CD4-positive, alpha-beta T cell treated with Interleukin-1 beta for 1 hour (primary cell): ENCODE measurements around the gene SYTL4.
"Not testable (repeated sequence)": the region's sequence is repeated elsewhere in the genome, so short reads cannot be mapped to it uniquely, and the experiment has no call there.

Source experiments
- DNase-seq, 2 donors: peaks; one replicate each; pipeline ENCODE4 v3.0.0-alpha.2; 2020 to 2022

Gene SYTL4

GRCh38 chrX:100731441-100732281 is at the start of gene SYTL4:
TSS of gene SYTL4 (minus strand) at chrX:100732121. CDS start at chrX:100702037, 30,084 bp downstream.
- no peak for DNase-seq

DNA sequence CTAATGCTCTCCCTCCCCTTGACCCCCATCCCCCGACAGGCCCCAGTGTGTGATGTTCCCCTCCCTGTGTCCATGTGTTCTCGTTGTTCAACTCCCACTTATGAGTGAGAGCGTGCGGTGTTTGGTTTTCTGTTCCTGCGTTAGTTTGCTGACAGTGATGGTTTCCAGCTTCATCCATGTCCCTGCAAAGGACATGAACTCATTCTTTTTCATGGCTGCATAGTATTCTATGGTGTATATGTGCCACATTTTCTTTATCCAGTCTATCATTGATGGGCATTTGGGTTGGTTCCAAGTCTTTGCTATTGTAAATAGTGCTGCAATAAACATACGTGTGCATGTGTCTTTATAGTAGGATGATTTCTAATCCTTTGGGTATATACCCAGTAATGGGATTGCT is 37.5 kb upstream of the SYTL4 start:
- DNase-seq, result not testable (repeated sequence)

DNA sequence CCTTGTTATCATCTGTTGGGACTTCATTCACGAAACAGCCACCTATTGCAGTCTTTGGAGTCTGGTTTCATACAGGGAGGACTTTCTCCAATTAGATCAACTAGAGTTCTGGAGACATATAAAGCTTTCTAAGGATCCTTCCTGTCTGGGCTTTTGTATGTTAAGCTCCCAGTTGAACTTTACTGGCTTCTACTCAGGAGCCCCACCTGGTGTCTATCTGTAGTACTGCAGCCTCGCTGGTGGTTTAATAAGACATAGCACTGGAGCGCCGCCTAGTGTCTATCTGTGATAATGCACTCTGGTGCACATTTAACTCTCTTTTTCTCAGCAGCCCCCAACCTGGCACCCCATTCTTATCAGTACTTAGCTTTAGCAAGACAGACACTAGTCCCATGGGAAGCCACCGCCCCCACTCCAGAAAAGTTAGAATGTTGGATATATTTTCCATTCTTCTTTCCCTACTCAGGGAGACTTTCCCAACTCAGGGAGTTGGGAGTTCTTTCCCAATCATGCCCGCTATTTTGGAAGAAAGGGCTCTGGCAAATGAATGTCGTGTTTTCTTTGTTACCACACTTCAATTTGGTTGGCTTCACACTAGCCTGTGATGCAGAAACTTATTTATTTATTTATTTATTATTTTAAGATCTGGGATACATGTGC is 36.9 kb upstream of the SYTL4 start:
- DNase-seq, result peak; percentile 79 to 80

DNA sequence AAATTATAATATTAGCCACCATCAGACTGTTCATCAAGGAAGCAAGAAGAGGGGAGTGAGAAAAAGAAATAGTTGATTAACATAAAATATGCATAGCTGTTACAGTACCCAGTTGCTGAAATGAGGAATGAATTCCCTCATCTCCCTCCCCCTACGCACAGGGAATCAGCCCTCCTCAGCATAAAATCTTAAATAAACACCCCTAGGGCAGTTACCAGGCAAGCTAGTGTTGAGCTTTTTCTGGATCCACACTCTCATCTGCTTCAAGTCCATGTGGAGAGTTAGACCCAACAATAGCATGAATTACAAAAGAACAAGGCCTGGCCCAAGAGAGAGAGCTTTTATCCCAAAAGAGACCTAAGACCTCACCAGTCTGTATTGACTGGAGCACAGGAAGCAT is 19.0 kb upstream of the SYTL4 start:
- no peak for DNase-seq

DNA sequence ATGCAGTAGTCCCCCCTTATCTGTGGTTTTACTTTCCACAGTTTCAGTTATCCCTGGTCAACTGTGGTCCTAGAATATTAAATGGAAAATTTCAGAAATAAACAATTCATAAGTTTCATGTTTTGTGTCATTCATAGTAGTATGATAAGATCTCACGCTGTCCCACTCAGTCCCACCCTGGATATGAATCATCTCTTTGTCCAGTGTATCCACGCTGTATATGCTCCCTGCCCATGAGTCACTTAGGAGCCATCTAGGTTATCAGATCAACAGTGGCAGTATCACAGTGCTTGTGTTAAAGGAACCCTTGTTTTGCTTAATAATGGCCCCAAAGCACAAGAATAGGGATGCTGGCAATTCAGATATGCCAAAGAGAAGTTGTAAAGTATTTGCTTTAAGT is 16.2 kb upstream of the SYTL4 start:
- DNase-seq, result no peak

- DNase-seq, result no peak
Measured at GRCh38 chrX:100747703-100748102, 15.8 kb upstream of the SYTL4 start.

GRCh38 chrX:100747090-100747489 is 15.2 kb upstream of the SYTL4 start:
- no peak for DNase-seq

DNA sequence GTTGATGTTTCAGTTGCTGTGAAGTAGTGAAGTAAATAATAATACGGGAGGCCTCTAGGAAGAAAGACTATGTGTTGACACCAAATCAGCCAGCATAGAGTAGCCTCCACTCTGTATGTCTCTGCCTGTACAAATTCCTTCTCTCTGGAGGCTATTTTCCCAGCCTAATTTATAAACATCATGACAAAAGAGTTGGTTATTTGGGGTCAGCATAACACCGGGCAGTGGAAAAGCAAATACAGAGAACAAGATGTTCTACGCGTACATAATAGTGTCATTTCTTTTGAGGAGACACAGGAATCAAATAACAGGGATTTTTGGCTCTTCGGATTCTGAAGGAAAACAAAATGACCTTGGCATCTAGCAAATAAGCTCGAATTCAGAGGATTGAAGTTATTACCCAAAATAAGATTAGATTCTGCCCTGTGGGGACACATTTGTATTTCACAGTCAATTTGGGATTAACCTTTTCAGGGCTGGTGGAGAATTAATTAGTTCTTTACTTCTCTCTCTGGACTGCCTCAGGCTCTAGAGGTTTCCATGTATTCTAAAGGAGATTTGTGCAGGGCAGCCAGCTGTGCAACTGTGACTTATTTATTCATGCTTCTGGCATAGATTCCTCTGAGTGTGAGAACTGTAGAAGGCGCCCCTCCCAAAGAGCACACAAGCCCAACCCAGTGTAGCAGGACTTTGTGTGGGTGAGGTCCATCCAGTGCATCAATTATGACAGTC is 14.1 kb upstream of the SYTL4 start:
- no peak for DNase-seq

GRCh38 chrX:100745205-100745604 is 13.3 kb upstream of the SYTL4 start:
- DNase-seq, result no peak

DNA sequence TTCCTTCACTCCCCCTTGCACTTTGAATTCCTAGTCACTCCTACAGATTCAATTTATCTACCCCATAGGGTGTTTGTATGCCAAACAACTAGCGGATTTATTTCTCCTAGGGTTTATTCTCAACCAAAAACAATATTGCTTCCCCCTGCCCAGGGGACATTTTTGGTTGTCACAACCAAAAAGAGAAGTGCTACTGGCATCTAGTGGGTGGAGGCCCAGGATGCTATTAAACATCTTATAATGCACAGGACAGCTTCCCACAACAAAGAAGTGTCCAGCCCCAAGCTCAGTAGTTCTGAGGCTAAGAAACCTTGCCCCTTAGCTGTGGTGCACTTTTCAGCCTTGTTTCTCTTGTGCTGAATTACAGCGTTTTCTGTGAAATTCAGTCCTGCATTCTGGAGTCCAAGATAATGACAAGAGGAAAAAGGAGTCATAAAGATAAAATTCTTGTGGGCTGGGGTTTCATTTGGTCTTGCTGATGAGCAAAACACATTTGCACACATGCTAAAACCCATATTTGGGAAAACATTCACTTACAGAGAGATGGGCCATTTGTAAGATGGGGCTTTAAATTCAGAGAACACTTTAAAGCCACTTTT is 11.2 kb upstream of the SYTL4 start:
- DNase-seq, result no peak

GRCh38 chrX:100724006-100724405 is 7.9 kb downstream of the SYTL4 start:
- DNase-seq, result not testable (repeated sequence)

DNA sequence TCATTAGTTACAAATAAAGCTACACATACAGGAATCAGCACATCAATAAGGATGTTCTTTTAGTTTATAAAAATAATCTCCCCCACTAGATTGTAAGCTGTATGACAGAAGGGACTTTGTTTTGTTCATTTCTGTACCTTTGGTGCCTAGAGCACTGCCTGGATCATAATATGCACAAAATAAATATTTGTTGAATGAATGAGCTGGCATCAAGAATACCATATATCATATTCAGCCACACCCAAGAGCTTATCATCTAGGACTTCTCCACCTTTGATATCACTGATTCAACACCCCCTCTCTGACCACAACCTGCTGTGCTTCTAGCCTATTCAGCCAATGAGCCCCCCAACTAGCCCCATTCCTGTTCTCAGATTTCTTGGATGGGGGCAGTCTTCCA is 10.6 kb downstream of the SYTL4 start:
- no peak for DNase-seq

DNA sequence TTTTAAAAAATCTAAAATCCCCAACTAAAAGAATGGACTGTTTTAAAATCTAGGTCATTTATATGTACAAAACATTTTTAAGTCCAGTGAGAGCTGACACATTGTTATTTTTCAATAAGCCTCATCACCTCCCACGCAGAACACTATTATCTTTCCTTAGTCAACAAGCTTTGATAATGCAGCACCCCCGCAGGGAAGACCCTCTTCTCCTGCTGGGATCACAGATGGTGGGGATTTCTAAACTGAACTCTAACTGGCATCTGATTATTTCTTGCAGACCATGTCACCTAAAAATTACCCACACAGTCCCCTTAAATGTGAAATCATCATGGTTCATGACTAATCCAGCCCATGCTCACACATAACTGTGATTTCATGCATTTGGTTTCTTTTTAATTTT is 11.6 kb downstream of the SYTL4 start:
- DNase-seq, result no peak

DNA sequence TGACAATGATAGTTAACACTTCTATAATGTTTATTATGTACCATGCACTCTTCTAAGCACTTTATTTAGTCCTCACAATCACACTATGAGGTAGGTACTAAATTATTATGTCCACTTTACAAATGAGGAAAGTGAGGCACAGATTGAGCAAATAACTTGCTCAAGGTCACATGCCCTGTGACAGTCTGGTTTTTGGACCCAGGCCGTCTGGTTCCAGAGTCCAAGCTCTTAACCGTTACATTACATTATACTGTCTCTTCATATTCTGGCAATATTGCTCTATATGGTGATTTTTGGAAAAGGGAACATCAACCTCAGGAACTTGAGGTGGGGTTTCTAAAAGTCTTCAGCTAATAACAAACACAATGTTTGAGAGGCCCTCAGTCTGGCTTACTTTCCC is 12.8 kb downstream of the SYTL4 start:
- DNase-seq, result no peak

DNA sequence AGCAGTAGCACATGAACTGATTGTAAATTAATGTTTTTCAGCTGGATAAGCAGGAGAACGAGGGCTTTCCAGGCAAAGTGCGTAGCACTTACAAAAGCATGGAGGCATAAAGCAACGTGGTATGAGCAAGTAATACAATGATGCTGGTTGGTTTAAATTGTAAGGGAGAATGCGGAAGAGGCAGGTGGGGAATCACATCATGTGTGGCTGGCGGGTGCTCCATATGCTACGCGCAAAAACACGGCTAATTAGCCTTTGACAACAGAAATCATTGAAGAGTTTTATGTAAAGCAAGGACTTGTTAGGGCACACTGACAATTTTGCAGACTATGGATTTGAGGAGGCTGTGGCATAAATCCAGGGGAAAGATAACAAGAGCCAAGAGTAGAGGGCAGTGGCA is 14.6 kb downstream of the SYTL4 start:
- no peak for DNase-seq

- no peak for DNase-seq
Measured at GRCh38 chrX:100710816-100711215, 21.1 kb downstream of the SYTL4 start.

DNA sequence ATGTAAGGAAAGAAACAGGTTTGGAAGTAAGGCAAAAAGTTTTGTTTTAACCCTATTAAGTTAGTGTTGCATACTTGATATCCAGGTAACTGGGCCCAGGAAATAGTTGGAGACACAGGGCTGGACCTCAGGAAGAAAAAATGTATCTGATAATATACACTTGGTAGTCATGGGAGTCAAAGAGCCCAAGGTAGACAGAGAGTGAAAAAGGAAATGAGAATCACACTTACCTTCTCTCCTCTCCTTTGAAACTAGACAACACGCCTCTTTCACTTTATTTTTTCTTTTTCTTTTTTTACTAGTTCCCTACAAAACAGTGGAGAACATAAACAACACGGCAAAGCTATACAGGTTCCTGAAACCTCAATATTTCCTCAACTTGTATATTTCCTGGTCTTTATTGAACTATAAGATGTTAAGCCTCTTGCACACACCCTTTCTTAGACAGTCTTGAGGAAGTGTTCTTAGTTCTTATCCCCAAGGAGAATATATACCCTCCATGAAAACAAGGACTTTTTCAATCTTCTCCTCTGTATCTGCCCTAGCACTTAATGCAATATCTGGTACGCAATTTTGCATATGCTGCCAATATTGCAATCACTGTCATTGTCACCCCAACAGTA is 27.2 kb downstream of the SYTL4 start:
- DNase-seq, result no peak

DNA sequence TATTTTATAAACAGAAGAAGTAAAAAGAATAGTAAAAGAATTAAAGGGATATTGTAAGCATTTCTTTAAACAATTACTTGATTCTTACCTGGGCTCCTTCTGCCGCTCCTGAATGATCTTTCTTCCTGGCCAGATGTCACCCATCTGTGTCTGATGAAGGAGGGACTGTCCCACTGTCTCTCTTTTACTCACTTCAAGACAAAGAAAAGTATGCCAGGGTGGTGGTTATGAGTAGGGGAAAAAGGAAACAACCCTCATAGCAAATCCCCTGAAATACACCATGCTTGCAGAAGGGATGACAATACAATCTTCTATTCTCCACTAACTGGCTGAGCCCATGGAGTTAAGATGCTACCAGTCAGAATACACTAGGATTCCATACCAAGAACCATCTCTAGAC is 31.1 kb downstream of the SYTL4 start:
- no peak for DNase-seq

GRCh38 chrX:100698551-100698950 is 33.4 kb downstream of the SYTL4 start:
- DNase-seq, result no peak

DNA sequence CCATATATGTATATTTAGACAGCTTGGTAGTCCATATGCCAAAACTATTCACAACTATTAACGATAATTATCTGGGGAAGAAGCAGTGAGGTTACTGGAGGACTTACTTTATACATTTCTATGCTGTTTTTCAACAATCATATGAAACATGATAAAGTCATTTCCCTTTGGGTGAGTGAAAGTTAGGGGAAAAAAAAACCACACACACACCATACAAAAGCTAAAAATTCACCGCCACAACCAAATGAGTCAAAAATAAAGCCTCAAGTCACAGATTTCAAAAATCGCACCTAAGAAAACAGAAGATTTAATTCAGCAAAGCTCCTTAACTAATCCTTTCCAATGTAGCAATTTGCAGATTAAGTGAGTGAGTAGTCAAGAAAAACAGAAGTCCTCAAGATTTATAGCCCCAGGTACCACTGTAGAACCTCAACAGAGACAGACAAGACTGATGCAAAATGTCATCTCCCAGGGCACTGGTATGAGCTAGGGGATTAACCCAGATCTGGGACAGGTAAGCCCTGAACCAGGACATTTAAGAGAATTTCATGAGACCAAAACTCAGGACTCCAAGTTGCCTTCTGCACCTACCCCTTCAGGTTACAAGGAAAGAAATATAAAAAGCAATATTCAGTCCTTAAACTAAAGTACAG is 35.1 kb downstream of the SYTL4 start:
- DNase-seq, result no peak

GRCh38 chrX:100695991-100696390 is 35.9 kb downstream of the SYTL4 start:
- DNase-seq, result no peak

DNA sequence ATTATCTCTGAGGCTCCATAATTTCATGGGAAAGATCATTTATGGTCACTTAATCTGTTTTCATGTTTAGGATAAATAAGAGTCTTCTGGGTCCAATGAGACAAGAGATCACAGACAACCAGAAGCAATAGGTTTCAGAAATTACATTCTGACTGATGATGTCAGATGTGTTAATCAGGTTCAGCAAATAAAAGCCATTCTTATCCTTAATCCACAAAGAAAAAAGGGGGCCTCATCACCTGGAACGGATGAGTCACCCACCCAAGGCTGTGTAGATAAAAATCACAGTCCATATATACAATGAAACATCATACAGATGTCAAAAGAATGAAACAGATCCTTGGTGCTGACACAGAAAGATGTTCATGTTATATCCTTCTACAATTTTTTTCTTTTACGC is 36.6 kb downstream of the SYTL4 start:
- DNase-seq, result no peak
